ENCODE results near the gene PEX5.
A peak's percentile ranks its signal among the peaks of the same experiment; 100 is the strongest.
"Not testable (repeated sequence)": the region's sequence is repeated elsewhere in the genome, so short reads cannot be mapped to it uniquely, and the experiment has no call there.

The PEX5 gene

DNA sequence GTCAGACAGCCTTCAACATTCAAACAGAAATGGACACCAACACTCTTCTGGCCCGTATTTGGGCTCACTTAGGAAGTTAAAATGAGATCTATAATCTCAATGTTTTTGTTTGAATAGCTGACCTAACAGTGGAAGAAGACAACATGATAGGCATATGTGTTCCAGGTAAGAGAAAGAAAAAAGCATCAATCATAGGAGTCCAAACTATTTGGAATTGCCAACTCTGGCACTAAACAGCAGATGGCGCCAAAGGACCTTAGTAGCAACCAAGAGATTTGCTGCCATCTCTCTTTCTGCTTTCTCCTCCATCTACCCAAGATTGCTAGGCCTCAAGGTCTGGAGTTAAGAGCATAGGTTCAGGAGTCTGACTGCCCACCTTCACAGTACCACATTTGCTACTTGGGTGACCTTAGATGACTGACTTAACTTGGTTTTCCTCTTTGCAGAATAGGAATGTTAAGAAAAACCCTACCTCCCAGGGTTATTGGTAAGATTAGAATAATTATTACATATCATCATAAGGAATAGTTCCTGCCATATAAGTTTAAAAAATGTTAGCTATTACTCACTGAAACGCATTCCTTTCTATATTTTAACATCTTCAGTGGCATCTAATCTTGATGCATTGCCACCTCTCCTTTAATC lies 30.2 kb downstream of the PEX5 start:
- peak; percentile 50 for DNase-seq

DNA sequence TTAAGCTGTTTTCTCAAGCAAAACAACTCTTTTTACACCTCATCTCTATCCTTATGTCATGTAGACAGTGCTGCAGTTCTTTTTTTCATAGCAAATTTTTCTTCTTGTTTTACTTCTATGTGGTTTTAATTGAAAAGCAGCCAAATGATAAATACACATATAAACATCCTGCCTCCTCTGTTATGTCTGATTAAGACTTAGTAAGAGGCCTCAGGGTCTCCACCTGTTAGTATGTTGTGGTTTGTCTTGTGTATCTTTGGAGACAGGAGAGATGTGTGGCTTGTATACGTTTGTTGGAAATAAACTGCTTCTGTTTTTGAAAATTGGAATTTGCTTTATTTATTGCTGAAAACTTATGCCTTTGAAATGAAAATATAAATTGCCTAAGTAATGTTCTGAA lies 32.0 kb downstream of the PEX5 start:
- DNase-seq = no peak

DNA sequence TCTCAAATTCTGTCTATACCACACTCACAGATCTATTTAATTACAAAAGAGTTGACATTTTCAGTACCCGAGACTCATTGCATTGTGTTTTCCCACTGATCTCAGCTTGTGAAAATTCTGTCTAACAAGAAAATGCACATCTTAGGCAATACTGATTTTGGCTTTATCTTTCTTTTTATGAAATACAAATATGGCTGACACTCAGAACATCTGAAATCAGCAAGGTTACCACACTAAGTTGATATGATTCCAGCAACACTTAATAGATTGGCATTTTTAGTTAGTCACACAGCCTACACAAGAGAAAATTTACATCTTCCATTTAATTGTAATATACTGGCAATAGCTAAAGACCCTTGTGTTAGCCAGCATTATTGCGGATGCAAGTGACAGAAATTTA lies 40.3 kb downstream of the PEX5 start:
- no peak for DNase-seq

DNA sequence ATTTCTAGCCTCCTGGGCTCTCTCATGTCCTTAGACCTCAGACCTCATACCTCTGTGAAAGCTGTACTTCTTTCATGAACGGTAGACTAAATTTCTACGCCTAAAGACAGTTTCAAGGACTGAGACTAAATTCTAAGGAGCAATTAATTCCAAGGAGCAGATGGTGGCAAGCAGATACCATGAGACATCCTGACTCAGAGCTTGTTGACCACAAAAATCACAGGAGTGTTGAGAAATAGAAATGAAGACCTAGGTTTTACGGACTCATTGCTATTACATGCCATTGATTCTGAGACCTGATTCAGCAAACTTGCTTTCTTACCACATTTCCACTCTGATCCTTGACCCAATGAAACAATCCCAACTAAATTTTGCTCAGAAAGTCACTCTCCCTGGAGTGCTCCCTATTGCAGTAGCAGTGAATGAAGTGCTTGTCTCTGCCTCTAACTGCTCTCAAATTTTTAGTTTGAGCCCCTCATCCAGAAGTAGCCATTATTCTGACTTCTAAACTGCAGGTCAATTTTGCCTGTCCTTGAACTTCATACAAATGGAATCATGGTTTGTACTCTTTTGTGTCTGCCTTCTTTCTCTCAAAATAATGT lies 52.0 kb downstream of the PEX5 start:
- no peak for DNase-seq

DNA sequence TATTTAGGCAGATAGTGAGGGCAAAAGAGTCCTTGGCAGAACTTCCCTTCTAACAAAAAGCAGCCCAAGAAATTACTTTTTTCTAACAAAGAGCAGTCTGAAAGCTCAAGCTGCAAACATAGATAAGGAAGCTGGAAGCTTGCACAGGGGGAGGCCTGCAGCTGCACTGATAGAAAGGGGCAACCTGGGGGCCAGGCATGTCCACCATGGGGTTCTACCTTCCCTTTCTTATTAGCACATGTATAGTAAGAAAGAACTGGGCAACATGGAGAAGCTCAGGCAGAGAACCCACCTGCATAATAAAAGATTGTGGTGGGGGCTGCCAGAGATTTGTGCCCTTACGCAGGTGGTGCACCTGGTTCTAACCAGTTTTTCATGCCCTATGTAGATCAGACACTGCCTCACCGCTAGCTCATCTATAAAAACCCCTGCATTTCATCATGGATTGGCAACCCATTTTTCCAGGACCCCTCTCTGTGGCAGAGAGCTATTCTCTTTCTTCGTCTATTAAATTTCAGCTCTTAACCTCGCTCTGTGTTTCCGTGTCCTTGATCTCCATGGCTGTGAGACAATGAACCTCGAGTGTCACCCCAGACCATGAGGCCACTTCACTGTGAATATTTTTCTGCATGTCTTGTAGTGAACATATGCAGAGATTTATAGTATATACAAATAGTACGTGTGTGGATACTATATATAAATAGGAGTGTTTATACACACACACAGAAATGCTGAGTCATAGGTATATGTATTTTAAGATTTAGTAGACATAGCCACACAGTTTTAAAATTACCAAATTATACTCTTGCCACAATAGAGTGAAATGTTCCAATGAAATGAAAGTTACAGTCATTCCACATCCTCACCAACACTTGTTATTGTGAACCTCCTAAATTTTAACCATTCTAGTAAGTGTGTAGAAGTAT lies 53.0 kb downstream of the PEX5 start:
- DNase-seq = no peak

DNA sequence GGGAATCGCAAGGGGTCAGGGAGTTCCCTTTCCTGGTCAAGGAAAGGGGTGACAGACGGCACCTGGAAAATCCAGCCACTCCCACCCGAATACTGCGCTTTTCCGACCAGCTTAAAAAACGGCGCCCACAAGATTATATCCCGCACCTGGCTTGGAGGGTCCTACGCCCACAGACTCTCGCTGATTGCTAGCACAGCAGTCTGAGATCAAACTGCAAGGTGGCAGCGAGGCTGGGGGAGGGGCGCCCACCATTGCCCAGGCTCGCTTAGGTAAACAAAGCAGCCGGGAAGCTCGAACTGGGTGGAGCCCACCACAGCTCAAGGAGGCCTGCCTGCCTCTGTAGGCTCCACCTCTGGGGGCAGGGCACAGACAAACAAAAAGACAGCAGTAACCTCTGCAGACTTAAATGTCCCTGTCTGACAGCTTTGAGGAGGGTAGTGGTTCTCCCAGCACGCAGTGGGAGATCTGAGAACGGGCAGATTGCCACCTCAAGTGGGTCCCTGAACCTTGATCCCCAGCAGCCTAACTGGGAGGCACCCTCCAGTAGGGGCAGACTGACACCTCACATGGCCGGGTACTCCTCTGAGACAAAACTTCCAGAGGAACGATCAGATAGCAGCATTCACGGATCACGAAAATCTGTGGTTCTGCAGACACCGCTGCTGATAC lies 62.0 kb downstream of the PEX5 start:
- not testable (repeated sequence) for DNase-seq

DNA sequence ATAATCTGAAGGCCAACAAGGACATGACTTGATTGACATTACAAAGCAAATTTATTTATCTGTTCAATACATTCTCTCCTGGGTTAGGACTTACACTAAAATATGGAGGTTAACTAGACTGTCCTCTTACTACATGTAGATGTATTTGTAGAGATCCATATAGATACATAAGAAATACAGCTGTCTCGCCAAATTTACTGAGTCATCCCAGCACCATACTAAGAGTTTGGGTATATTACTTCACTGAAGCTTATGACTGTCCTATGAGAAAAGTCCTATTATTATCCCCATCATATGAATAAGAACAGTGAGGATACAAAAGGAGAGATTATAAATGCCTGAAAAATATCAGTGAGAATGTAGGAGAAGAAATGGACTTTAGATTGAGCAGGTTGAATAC lies 69.6 kb downstream of the PEX5 start:
- DNase-seq = no peak
